Adrenal gland (tissue), 5 donors: ENCODE measurements around the gene PARP12.

Source experiments
- CTCF ChIP-seq, 6 experiments: fragments of 450-650 bp in 4 of 6; fragments of 200-600 bp in 2 of 6; sonication (generic) in 1 of 6; IDR thresholded peaks; 1 replicate in 5 of 6; 2 replicates in 1 of 6; pipeline versions ENCODE4 v1.5.1 to v1.8.0; 2016 to 2021; ENCODE audit warnings: antibody characterized with exemption in 6 of 6, mild to moderate bottlenecking in 2 of 6, moderate library complexity in 1 of 6
- POLR2A ChIP-seq, 2 donors: fragments of 450-650 bp; IDR thresholded peaks; one replicate each; pipeline ENCODE4 v1.6.1; 2017; ENCODE audit warnings: antibody characterized with exemption in 2 of 2, mild to moderate bottlenecking in 2 of 2, moderate library complexity in 1 of 2
- donor health status: DM: no; HTN: no; CAD: no.

- TF ChIP-seq CTCF (IDR thresholded peaks at IDR 0.05) = no peak
- TF ChIP-seq POLR2A (IDR thresholded peaks at IDR 0.05) = no peak
Measured at GRCh38 chr7:140060788-140061606, 1.8 kb downstream of the PARP12 start.
